H9 (cell line): ENCODE results near the gene DTWD2. TPM values are rescaled to one million over a fixed set of nuclear protein-coding genes. Genes with fewer than 3 reads are reported as not detected.

Experiments
- DNase-seq: peaks from one replicate; pipeline ENCODE4 v3.0.0-alpha.2; 2017
- H2AFZ ChIP-seq: one replicate; pipeline ENCODE4 v1.6.1; 2013; ENCODE audit warnings: mild to moderate bottlenecking, low read length, control low read depth, moderate library complexity
- H2AK5ac ChIP-seq: 2 replicates; pipeline ENCODE4 v1.6.1; 2013; ENCODE audit warnings: low read length, control low read depth, mixed read lengths; ENCODE audit not compliant: insufficient read length
- H2BK120ac ChIP-seq: one replicate; pipeline ENCODE4 v1.6.1; 2013; ENCODE audit warnings: low read depth, mild to moderate bottlenecking, low read length, control low read depth, inconsistent platforms; ENCODE audit not compliant: poor library complexity, severe bottlenecking
- H2BK12ac ChIP-seq: 2 replicates; pipeline ENCODE4 v1.6.1; 2013; ENCODE audit warnings: low read length, control low read depth, mixed read lengths, low read depth; ENCODE audit not compliant: insufficient read length
- H2BK15ac ChIP-seq: 2 replicates; pipeline ENCODE4 v1.6.1; 2013; ENCODE audit warnings: low read depth, low read length, control low read depth
- H2BK20ac ChIP-seq: one replicate; pipeline ENCODE4 v1.6.1; 2013; ENCODE audit warnings: low read depth, mild to moderate bottlenecking, low read length, control low read depth, inconsistent platforms; ENCODE audit not compliant: poor library complexity, severe bottlenecking
- H2BK5ac ChIP-seq: 2 replicates; pipeline ENCODE4 v1.6.1; 2013; ENCODE audit warnings: low read length, control low read depth, mixed read lengths; ENCODE audit not compliant: insufficient read length
- H3K14ac ChIP-seq: 2 replicates; pipeline ENCODE4 v1.6.1; 2013; ENCODE audit warnings: low read length, control low read depth; ENCODE audit not compliant: insufficient read depth
- H3K18ac ChIP-seq: 2 replicates; pipeline ENCODE4 v1.6.1; 2013; ENCODE audit warnings: low read depth, mild to moderate bottlenecking, mixed read lengths, low read length, control low read depth; ENCODE audit not compliant: insufficient read length
- H3K23ac ChIP-seq: 2 replicates; pipeline ENCODE4 v1.6.1; 2013; ENCODE audit warnings: low read length, control low read depth, mixed read lengths, low read depth; ENCODE audit not compliant: insufficient read length
- H3K23me2 ChIP-seq: 2 replicates; pipeline ENCODE4 v1.6.1; 2013; ENCODE audit warnings: low read depth, mild to moderate bottlenecking, mixed read lengths, low read length, control low read depth; ENCODE audit not compliant: insufficient read length, poor library complexity, severe bottlenecking
- H3K27ac ChIP-seq: 2 replicates; pipeline ENCODE4 v1.5.1; 2013; ENCODE audit warnings: low read length, control low read depth, mixed read lengths, low read depth; ENCODE audit not compliant: insufficient read length
- H3K27me3 ChIP-seq: 2 replicates; pipeline ENCODE4 v1.6.1; 2013; ENCODE audit warnings: low read length, control low read depth, inconsistent platforms; ENCODE audit not compliant: insufficient read depth
- H3K4ac ChIP-seq: 2 replicates; pipeline ENCODE4 v1.6.1; 2013; ENCODE audit warnings: low read depth, mild to moderate bottlenecking, control low read depth, inconsistent platforms, low read length, moderate library complexity
- H3K4me1 ChIP-seq: 2 replicates; pipeline ENCODE4 v1.6.1; 2013; ENCODE audit warnings: low read length, control low read depth, inconsistent platforms; ENCODE audit not compliant: insufficient read depth
- H3K4me2 ChIP-seq: 2 replicates; pipeline ENCODE4 v1.6.1; 2013; ENCODE audit warnings: low read length, control low read depth, mixed read lengths; ENCODE audit not compliant: insufficient read length, insufficient read depth
- H3K56ac ChIP-seq: 2 replicates; pipeline ENCODE4 v1.6.1; 2013; ENCODE audit warnings: low read depth, mild to moderate bottlenecking, mixed read lengths, low read length, control low read depth; ENCODE audit not compliant: insufficient read length
- H3K79me1 ChIP-seq: 2 replicates; pipeline ENCODE4 v1.6.1; 2013; ENCODE audit warnings: low read depth, mild to moderate bottlenecking, moderate library complexity, low read length, control low read depth, inconsistent platforms; ENCODE audit not compliant: insufficient read depth, poor library complexity, severe bottlenecking
- H3K79me2 ChIP-seq: 2 replicates; pipeline ENCODE4 v1.6.1; 2013; ENCODE audit warnings: low read length, control low read depth, inconsistent platforms; ENCODE audit not compliant: insufficient read depth
- H3K9ac ChIP-seq: 2 replicates; pipeline ENCODE4 v1.6.1; 2013; ENCODE audit warnings: low read length, control low read depth, mixed read lengths; ENCODE audit not compliant: insufficient read length; ENCODE audit errors: extremely low read depth
- H3K9me3 ChIP-seq: one replicate; pipeline ENCODE4 v1.6.1; 2013; ENCODE audit warnings: low read depth, low read length, inconsistent platforms; ENCODE audit not compliant: control insufficient read depth
- H3T11ph ChIP-seq: one replicate; pipeline ENCODE4 v1.6.1; 2013; ENCODE audit warnings: mild to moderate bottlenecking, low read length, control low read depth, inconsistent platforms
- H4K20me1 ChIP-seq: one replicate; pipeline ENCODE4 v1.6.1; 2013; ENCODE audit not compliant: control insufficient read depth, insufficient read length, insufficient read depth
- H4K5ac ChIP-seq: 2 replicates; pipeline ENCODE4 v1.6.1; 2013; ENCODE audit warnings: low read depth, mild to moderate bottlenecking, mixed read lengths, low read length, control low read depth; ENCODE audit not compliant: insufficient read length
- H4K8ac ChIP-seq: replicated peaks from 2 replicates; pipeline ENCODE4 v1.6.1; 2013; ENCODE audit warnings: low read length, control low read depth, mixed read lengths, low read depth; ENCODE audit not compliant: insufficient read length
- H4K91ac ChIP-seq: 2 replicates; pipeline ENCODE4 v1.6.1; 2013; ENCODE audit warnings: low read depth, mild to moderate bottlenecking, moderate library complexity, mixed read lengths, low read length, control low read depth; ENCODE audit not compliant: insufficient read length
- H3K27ac Mint-ChIP-seq, 3 experiments: 2 replicates in 2 of 3; 3 replicates in 1 of 3; pipeline ENCODE4 v1.8.0; 2020 to 2021; ENCODE audit warnings: mixed read lengths in 3 of 3, mild to moderate bottlenecking in 1 of 3, moderate library complexity in 1 of 3
- H3K27me3 Mint-ChIP-seq: 2 replicates; pipeline ENCODE4 v1.8.0; 2021; ENCODE audit warnings: low read depth, mild to moderate bottlenecking, moderate library complexity, mixed read lengths
- H3K36me3 Mint-ChIP-seq, 3 experiments: 2 replicates in 2 of 3; 3 replicates in 1 of 3; pipeline ENCODE4 v1.8.0; 2020 to 2021; ENCODE audit warnings: low read depth in 3 of 3, mixed read lengths in 3 of 3; ENCODE audit not compliant: insufficient read depth in 1 of 3
- H3K4me1 Mint-ChIP-seq, 2 experiments: 2 replicates each; pipeline ENCODE4 v1.8.0; 2020; ENCODE audit warnings: mixed read lengths in 2 of 2
- H3K4me3 Mint-ChIP-seq, 2 experiments: 2 replicates in 1 of 2; 3 replicates in 1 of 2; pipeline ENCODE4 v1.8.0; 2020 to 2021; ENCODE audit warnings: mild to moderate bottlenecking in 2 of 2, mixed read lengths in 2 of 2, moderate library complexity in 1 of 2
- H3K9me3 Mint-ChIP-seq, 2 experiments: 2 replicates in 1 of 2; 3 replicates in 1 of 2; pipeline ENCODE4 v1.8.0; 2020; ENCODE audit warnings: mild to moderate bottlenecking in 2 of 2, mixed read lengths in 2 of 2, moderate library complexity in 1 of 2
- WGBS: extraction: QIAGEN DNeasy Blood & Tissue Kit; methylation state at CpG from one replicate; pipeline ENCODE4 v1.1.7; 2013; ENCODE audit warnings: missing lambda C conversion rate, low lambda C conversion rate, mixed read lengths; ENCODE audit not compliant: insufficient read length; ENCODE audit errors: extremely low coverage; 5-methylcytosine and 5-hydroxymethylcytosine counted together
- total RNA-seq: library from RNA; stranded (reverse); gene quantifications from 2 replicates; pipeline ENCODE4 v1.2.1, GENCODE V29; 2021
- TF ChIP-seq, protein P1 (sequence below): fragments of 200-600 bp; sonication (generic); conservative IDR thresholded peaks from 3 replicates; pipeline ENCODE4 v1.8.0; 2021; ENCODE audit warnings: antibody characterized with exemption, mild to moderate bottlenecking

DTWD2 gene
- total RNA-seq, 1 experiment from 2014 or later: 10.8 TPM

GRCh38 chr5:119009131-119009530 lies 20.8 kb upstream of the DTWD2 start:
- no peak overlapping the region for H3K4ac ChIP-seq
- H2BK20ac ChIP-seq: no peak overlapping the region
- no peak overlapping the region for H2AFZ ChIP-seq
- no peaks in the 10 kb centered on the region for H3K79me1 ChIP-seq
- H4K5ac ChIP-seq: no peak overlapping the region
- no peak overlapping the region for H3K56ac ChIP-seq
- no peak overlapping the region for H4K8ac ChIP-seq
- no peak overlapping the region for H2AK5ac ChIP-seq
- Mint-ChIP-seq H3K9me3 (no peaks in the 10 kb centered on the region), H3K4me1 (no peaks in the 10 kb centered on the region), H3K27ac (no peak overlapping the region), H3K27me3 (no peaks in the 10 kb centered on the region), H3K4me3 (no peak overlapping the region), H3K36me3 (no peaks in the 10 kb centered on the region)
- H3K4me1 ChIP-seq: no peaks in the 10 kb centered on the region
- H3K9me3 ChIP-seq: no peaks in the 10 kb centered on the region
- H2BK120ac ChIP-seq: no peak overlapping the region
- H3T11ph ChIP-seq: no peak overlapping the region
- H3K23me2 ChIP-seq: no peaks in the 10 kb centered on the region
- no peak overlapping the region for H2BK5ac ChIP-seq
- DNase-seq: no peak
- TF ChIP-seq, protein P1, sequence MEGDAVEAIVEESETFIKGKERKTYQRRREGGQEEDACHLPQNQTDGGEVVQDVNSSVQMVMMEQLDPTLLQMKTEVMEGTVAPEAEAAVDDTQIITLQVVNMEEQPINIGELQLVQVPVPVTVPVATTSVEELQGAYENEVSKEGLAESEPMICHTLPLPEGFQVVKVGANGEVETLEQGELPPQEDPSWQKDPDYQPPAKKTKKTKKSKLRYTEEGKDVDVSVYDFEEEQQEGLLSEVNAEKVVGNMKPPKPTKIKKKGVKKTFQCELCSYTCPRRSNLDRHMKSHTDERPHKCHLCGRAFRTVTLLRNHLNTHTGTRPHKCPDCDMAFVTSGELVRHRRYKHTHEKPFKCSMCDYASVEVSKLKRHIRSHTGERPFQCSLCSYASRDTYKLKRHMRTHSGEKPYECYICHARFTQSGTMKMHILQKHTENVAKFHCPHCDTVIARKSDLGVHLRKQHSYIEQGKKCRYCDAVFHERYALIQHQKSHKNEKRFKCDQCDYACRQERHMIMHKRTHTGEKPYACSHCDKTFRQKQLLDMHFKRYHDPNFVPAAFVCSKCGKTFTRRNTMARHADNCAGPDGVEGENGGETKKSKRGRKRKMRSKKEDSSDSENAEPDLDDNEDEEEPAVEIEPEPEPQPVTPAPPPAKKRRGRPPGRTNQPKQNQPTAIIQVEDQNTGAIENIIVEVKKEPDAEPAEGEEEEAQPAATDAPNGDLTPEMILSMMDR: no peak
- no peak overlapping the region for H2BK12ac ChIP-seq
- no peak overlapping the region for H3K23ac ChIP-seq
- H4K20me1 ChIP-seq: no peaks in the 10 kb centered on the region
- H2BK15ac ChIP-seq: no peak overlapping the region
- H4K91ac ChIP-seq: no peak overlapping the region
- no peak overlapping the region for H3K9ac ChIP-seq
- no peak overlapping the region for H3K4me2 ChIP-seq
- H3K27me3 ChIP-seq: no peaks in the 10 kb centered on the region; the same call in 1 of the 2 replicates
- H3K18ac ChIP-seq: no peak overlapping the region
- H3K27ac ChIP-seq: no peak overlapping the region
- WGBS: no CpG with 5 or more reads among the region's 1 CpG
- H3K14ac ChIP-seq: no peak overlapping the region
- H3K79me2 ChIP-seq: no peaks in the 10 kb centered on the region
